GM18907 (cell line): ENCODE data around the gene ZFP82.

Experiments
- ATAC-seq: cut with Tn5 transposase; IDR thresholded peaks from one replicate; pipeline ENCODE4 v1.9.1; 2021; ENCODE audit warnings: mild to moderate bottlenecking, moderate library complexity; ENCODE audit not compliant: unreplicated experiment

The ZFP82 gene

GRCh38 chr19:36373638-36374156 lies 44.7 kb downstream of the ZFP82 start:
- no peak for ATAC-seq

GRCh38 chr19:36371886-36372285 lies 46.6 kb downstream of the ZFP82 start:
- ATAC-seq = no peak

- ATAC-seq = no peak
Measured at GRCh38 chr19:36363845-36364244, 54.6 kb downstream of the ZFP82 start.
